HG03354 (cell line): ENCODE results near the gene NDUFS8.

Experiments used
- ATAC-seq: cut with Tn5 transposase; IDR thresholded peaks from one replicate; pipeline ENCODE4 v1.9.1; 2021; ENCODE audit warnings: mild to moderate bottlenecking; ENCODE audit not compliant: unreplicated experiment, poor library complexity, severe bottlenecking

The NDUFS8 gene

DNA sequence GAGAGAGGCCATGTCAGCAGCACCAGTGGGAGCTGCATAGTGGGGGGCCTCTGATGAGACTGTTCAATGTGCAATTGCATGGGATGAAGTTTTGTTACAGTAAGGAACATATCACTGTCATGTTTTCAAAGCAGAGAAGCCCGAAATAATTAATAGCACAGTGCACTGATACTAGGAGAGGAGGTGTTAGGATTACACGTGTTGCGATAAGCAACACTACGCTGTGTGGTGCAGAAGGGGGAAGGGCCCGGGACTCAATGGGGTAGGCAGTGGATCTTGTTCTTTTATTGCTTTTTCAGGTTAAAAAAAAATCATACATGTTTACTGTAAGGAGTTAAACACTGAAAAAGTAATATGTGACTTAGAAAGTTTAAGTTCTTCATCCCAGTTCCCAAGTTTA lies 37.5 kb downstream of the NDUFS8 start:
- no peak for ATAC-seq

- ATAC-seq, result no peak
Observed at GRCh38 chr11:68071281-68072048, 41.0 kb downstream of the NDUFS8 start.

- ATAC-seq, result no peak
Observed at GRCh38 chr11:68074584-68075352, 44.3 kb downstream of the NDUFS8 start.

DNA sequence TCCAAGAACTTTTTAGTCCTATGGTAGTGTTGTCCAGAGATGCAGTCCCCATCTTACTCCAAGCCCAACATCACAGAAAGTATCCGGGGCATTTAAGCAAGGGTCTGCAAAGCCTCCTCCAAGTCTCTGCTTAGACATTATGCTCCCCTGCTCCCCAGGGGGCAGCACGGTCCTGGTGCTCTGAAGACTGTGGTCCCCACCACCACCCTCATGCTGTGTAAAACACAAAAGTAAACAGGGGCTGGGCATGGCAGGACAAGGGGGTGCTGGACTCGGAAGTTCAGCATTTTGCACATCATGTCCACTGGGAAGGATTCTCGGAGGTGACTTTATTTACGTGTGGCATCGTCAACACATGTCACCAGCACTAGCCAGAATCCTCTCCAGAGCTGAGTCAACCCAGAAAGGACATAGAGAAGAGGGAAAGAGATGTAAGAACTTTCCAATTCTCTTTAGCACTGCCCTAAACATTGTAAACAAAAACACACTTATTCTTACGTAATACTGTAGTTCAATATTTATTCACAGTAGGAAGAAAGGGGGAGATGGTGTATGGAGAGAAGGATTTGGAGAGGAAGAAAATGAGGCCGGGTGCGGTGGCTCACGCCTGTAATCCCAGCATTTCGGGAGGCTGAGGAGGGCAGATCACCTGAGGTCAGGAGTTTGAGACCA lies 46.0 kb downstream of the NDUFS8 start:
- no peak for ATAC-seq

GRCh38 chr11:68077617-68078582 lies 47.4 kb downstream of the NDUFS8 start:
- ATAC-seq, result no peak

- ATAC-seq, result no peak
Observed at GRCh38 chr11:68080860-68081259, 50.4 kb downstream of the NDUFS8 start.

DNA sequence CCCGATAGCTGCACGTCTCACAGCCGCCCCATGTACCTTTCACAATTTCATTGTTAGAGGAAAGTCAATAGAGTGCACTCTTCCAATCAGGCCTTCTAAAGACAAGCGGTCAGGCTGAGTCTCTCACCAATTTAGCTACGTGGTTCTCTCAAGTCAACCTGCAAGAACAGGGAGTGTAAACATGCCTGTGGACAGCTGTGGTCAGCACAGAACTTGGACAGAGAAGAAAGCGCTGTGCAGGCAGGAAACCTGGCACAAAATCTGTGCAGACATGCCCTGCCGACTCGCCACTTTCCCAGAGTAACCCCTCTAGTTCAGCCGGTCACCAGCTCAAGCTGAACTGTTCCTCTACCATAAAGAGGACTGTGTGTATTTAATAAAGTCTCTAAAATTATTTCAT lies 51.2 kb downstream of the NDUFS8 start:
- ATAC-seq, result no peak

DNA sequence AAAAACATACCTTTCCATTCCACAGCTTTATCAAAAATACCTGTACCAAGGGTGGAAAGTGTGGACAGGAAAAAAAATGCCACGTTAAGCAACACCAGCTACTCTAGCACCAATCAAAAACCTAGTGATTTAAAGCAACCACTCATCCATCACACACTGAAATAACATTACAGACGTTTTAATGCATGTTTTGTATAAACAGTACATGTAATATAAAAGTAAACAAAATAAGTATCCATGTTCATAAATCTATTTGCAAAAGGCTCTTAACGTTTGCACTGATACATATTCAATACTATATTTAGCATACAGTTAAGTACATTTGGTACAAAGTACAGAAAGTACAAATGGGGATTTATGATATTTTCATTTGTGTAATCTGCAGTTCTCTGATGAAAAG lies 52.0 kb downstream of the NDUFS8 start:
- ATAC-seq, result no peak

- ATAC-seq, result no peak
Observed at GRCh38 chr11:68083517-68083916, 53.0 kb downstream of the NDUFS8 start.
